HG03066 (cell line): ENCODE data around the gene RTN4RL2.

Experiments
- ATAC-seq: cut with Tn5 transposase; IDR thresholded peaks from one replicate; pipeline ENCODE4 v1.9.1; 2021; ENCODE audit warnings: low read depth; ENCODE audit not compliant: unreplicated experiment

The RTN4RL2 gene

GRCh38 chr11:57515332-57516060 lies 55.2 kb downstream of the RTN4RL2 start, which contains the start of gene SLC43A1:
Gene SLC43A1, minus strand, starts transcription at chr11:57515702. Its CDS starts 1,591 bp downstream, at chr11:57514111.
- ATAC-seq: peak; percentile 49

- no peak for ATAC-seq
These were observed 55.7 kb downstream of the RTN4RL2 start for GRCh38 chr11:57516061-57516443.

GRCh38 chr11:57521116-57521515 lies 60.8 kb downstream of the RTN4RL2 start:
- ATAC-seq: no peak

GRCh38 chr11:57523419-57523818 lies 63.1 kb downstream of the RTN4RL2 start:
- ATAC-seq: no peak
